Measurements from ENCODE around the gene ZNF358. TPM values are rescaled to one million over a fixed set of nuclear protein-coding genes. Genes with fewer than 3 reads are reported as not detected.
A peak's percentile ranks its signal among the peaks of the same experiment; 100 is the strongest.

The ZNF358 gene
- total and polyA plus RNA-seq, 2 of the 13 experiments (the other 11 are each of a cell fraction or from before 2014, with no cell fraction given): 9.1 to 37.0 TPM

DNA sequence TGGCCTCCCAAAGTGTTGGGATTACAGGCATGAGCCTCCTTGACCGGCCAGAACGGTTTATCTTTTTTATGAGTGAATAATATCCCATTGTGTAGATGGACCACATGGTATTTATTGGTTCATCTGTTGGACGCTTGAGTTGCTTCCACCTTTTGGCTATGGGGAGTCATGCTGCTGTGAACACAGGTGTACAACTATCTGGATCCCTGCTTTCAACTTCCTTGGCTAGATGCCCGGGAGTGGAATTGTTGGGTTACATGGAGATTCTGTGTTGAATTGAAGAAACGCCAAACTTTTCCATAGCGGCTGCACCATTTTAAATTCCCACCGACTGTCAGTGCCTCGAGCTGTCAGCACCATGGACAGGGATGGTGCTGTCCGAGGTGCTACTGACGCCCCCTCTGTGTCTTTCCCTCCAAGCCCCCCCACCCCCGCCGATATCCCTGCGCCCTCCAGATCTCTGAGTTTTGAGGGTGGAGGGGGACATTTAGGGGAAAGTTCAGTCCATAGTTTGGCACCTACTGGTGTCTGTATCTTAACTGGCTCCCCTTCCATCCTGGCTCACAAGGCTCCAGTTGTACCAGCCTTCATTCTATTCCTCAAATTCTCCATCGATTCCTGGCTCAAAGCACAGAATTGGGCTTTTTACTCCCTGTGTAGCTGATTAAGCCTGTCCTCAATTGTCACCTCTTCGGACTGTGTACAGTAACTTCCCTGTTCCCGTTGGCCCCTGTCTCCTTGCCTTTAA is 46.9 kb downstream of the ZNF358 start (continued):
- TF ChIP-seq, protein P1, sequence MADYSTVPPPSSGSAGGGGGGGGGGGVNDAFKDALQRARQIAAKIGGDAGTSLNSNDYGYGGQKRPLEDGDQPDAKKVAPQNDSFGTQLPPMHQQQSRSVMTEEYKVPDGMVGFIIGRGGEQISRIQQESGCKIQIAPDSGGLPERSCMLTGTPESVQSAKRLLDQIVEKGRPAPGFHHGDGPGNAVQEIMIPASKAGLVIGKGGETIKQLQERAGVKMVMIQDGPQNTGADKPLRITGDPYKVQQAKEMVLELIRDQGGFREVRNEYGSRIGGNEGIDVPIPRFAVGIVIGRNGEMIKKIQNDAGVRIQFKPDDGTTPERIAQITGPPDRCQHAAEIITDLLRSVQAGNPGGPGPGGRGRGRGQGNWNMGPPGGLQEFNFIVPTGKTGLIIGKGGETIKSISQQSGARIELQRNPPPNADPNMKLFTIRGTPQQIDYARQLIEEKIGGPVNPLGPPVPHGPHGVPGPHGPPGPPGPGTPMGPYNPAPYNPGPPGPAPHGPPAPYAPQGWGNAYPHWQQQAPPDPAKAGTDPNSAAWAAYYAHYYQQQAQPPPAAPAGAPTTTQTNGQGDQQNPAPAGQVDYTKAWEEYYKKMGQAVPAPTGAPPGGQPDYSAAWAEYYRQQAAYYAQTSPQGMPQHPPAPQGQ (CRISPR knock-in tag; IDR thresholded peaks at IDR 0.05; ENCODE audit: borderline replicate concordance): no peak
- TF ChIP-seq MYNN (CRISPR knock-in tag; IDR thresholded peaks at IDR 0.05; ENCODE audit: low read depth): peak; percentile 96; the same call in 1 of the 2 replicates
- no peak for TF ChIP-seq SETDB1 (CRISPR knock-in tag; IDR thresholded peaks at IDR 0.05; ENCODE audit: borderline replicate concordance)
- peak; percentile 99 for TF ChIP-seq NFKB2 (CRISPR knock-in tag; IDR thresholded peaks at IDR 0.05; ENCODE audit: borderline replicate concordance)
- peak; percentile 86; the same call in 1 of the 2 replicates for TF ChIP-seq HOXA7 (CRISPR knock-in tag; IDR thresholded peaks at IDR 0.05)
- TF ChIP-seq, protein P2, sequence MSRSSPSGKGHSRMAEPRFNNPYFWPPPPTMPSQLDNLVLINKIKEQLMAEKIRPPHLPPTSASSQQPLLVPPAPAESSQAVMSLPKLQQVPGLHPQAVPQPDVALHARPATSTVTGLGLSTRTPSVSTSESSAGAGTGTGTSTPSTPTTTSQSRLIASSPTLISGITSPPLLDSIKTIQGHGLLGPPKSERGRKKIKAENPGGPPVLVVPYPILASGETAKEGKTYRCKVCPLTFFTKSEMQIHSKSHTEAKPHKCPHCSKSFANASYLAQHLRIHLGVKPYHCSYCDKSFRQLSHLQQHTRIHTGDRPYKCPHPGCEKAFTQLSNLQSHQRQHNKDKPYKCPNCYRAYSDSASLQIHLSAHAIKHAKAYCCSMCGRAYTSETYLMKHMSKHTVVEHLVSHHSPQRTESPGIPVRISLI (CRISPR knock-in tag; IDR thresholded peaks at IDR 0.05; ENCODE audit: borderline replicate concordance): no peak
- TF ChIP-seq RBFOX2 (IDR thresholded peaks at IDR 0.05; ENCODE audit: low read depth, low read length): no peak
- TF ChIP-seq, protein P3, sequence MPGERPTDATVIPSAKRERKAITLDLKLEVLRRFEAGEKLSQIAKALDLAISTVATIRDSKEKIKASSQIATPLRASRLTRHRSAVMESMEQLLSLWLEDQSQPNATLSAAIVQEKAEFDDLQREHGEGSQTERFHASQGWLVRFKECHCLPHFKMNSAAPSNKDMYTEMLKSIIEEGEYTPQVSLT (CRISPR knock-in tag; IDR thresholded peaks at IDR 0.05; ENCODE audit: borderline replicate concordance, low read depth): peak; percentile 62; the same call in 1 of the 2 replicates
- TF ChIP-seq, protein P4, sequence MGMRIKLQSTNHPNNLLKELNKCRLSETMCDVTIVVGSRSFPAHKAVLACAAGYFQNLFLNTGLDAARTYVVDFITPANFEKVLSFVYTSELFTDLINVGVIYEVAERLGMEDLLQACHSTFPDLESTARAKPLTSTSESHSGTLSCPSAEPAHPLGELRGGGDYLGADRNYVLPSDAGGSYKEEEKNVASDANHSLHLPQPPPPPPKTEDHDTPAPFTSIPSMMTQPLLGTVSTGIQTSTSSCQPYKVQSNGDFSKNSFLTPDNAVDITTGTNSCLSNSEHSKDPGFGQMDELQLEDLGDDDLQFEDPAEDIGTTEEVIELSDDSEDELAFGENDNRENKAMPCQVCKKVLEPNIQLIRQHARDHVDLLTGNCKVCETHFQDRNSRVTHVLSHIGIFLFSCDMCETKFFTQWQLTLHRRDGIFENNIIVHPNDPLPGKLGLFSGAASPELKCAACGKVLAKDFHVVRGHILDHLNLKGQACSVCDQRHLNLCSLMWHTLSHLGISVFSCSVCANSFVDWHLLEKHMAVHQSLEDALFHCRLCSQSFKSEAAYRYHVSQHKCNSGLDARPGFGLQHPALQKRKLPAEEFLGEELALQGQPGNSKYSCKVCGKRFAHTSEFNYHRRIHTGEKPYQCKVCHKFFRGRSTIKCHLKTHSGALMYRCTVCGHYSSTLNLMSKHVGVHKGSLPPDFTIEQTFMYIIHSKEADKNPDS (CRISPR knock-in tag; IDR thresholded peaks at IDR 0.05): peak; percentile 89; the same call in 1 of the 2 replicates
- peak; percentile 83; the same call in 1 of the 2 replicates for TF ChIP-seq PAWR (CRISPR knock-in tag; IDR thresholded peaks at IDR 0.05; ENCODE audit: borderline replicate concordance)
- no peak for TF ChIP-seq ZNF569 (CRISPR knock-in tag; IDR thresholded peaks at IDR 0.05; ENCODE audit: borderline replicate concordance)
- TF ChIP-seq, protein P5, sequence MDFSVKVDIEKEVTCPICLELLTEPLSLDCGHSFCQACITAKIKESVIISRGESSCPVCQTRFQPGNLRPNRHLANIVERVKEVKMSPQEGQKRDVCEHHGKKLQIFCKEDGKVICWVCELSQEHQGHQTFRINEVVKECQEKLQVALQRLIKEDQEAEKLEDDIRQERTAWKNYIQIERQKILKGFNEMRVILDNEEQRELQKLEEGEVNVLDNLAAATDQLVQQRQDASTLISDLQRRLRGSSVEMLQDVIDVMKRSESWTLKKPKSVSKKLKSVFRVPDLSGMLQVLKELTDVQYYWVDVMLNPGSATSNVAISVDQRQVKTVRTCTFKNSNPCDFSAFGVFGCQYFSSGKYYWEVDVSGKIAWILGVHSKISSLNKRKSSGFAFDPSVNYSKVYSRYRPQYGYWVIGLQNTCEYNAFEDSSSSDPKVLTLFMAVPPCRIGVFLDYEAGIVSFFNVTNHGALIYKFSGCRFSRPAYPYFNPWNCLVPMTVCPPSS (IDR thresholded peaks at IDR 0.05): no peak
- peak; percentile 79; the same call in 1 of the 2 replicates for TF ChIP-seq EED (CRISPR knock-in tag; IDR thresholded peaks at IDR 0.05)
- peak; percentile 78; the same call in 1 of the 2 replicates for TF ChIP-seq SCMH1 (CRISPR knock-in tag; IDR thresholded peaks at IDR 0.05; ENCODE audit: borderline replicate concordance)
- TF ChIP-seq SKI (IDR thresholded peaks at IDR 0.05; ENCODE audit: partially characterized antibody): no peak
- no peak for TF ChIP-seq TBX3 (IDR thresholded peaks at IDR 0.05; ENCODE audit: borderline replicate concordance)
- TF ChIP-seq, protein P6, sequence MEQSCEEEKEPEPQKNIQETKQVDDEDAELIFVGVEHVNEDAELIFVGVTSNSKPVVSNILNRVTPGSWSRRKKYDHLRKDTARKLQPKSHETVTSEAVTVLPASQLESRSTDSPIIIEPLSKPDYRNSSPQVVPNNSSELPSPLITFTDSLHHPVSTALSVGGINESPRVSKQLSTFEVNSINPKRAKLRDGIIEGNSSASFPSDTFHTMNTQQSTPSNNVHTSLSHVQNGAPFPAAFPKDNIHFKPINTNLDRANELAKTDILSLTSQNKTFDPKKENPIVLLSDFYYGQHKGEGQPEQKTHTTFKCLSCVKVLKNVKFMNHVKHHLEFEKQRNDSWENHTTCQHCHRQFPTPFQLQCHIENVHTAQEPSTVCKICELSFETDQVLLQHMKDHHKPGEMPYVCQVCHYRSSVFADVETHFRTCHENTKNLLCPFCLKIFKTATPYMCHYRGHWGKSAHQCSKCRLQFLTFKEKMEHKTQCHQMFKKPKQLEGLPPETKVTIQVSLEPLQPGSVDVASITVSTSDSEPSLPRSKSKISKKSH (CRISPR knock-in tag; IDR thresholded peaks at IDR 0.05; ENCODE audit: borderline replicate concordance): peak; percentile 86; the same call in 1 of the 2 replicates
- TF ChIP-seq FOXC1 (CRISPR knock-in tag; IDR thresholded peaks at IDR 0.05; ENCODE audit: borderline replicate concordance): peak; percentile 94; the same call in 1 of the 2 replicates
- TF ChIP-seq ZNF34 (CRISPR knock-in tag; IDR thresholded peaks at IDR 0.05; ENCODE audit: borderline replicate concordance): no peak

Data from HepG2 (cell line).